Measurements from ENCODE around the gene TSPEAR.
"Not testable (repeated sequence)": the region's sequence is repeated elsewhere in the genome, so short reads cannot be mapped to it uniquely, and the experiment has no call there.

DNA sequence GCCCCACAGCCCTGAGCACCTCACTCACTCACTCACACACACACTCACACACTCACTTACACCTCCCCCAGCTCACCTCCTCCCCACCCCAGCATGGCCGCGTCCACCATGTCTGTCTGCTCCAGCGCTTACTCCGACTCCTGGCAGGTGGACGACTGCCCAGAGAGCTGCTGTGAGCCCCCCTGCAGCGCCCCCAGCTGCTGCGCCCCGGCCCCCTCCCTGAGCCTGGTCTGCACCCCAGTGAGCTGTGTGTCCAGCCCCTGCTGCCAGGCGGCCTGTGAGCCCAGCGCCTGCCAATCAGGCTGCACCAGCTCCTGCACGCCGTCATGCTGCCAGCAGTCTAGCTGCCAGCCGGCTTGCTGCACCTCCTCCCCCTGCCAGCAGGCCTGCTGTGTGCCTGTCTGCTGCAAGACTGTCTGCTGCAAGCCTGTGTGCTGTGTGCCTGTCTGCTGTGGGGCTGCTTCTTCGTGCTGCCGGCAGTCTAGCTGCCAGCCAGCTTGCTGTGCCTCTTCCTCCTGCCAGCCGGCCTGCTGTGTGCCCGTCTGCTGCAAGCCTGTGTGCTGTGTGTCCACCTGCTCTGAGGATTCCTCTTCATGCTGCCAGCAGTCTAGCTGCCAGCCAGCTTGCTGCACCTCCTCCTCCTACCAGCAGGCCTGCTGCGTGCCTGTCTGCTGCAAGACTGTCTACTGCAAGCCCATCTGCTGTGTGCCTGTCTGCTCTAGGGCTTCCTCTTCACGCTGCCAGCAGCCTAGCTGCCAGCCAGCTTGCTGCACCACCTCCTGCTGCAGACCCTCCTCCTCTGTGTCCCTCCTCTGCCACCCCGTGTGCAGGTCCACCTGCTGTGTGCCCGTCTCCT, 64.8 kb downstream of the TSPEAR start, which contains the start of gene KRTAP10-11:
- TF ChIP-seq POLR2A (IDR thresholded peaks at IDR 0.05) = not testable (repeated sequence)
- TF ChIP-seq, protein P1, sequence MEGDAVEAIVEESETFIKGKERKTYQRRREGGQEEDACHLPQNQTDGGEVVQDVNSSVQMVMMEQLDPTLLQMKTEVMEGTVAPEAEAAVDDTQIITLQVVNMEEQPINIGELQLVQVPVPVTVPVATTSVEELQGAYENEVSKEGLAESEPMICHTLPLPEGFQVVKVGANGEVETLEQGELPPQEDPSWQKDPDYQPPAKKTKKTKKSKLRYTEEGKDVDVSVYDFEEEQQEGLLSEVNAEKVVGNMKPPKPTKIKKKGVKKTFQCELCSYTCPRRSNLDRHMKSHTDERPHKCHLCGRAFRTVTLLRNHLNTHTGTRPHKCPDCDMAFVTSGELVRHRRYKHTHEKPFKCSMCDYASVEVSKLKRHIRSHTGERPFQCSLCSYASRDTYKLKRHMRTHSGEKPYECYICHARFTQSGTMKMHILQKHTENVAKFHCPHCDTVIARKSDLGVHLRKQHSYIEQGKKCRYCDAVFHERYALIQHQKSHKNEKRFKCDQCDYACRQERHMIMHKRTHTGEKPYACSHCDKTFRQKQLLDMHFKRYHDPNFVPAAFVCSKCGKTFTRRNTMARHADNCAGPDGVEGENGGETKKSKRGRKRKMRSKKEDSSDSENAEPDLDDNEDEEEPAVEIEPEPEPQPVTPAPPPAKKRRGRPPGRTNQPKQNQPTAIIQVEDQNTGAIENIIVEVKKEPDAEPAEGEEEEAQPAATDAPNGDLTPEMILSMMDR (IDR thresholded peaks at IDR 0.05) = not testable (repeated sequence)
